D721Med (cell line): ENCODE results near the gene RASSF3.

Experiments used
- DNase-seq: peaks from one replicate; pipeline ENCODE4 v3.0.0; 2011; ENCODE audit warnings: low spot score; ENCODE audit not compliant: insufficient read length
- FAIRE-seq: peaks from 2 replicates; lab custom pipeline; 2011; peaks lifted over from hg19 to GRCh38; lab: Jason Lieb, UNC
- CTCF ChIP-seq: IDR thresholded peaks from 2 replicates; pipeline ENCODE4 v1.5.1; 2012; ENCODE audit warnings: mild to moderate bottlenecking, control low read depth; ENCODE audit not compliant: insufficient read depth; ENCODE audit errors: missing control alignments

RASSF3 gene

GRCh38 chr12:64745259-64745807, 135.0 kb downstream of the RASSF3 start:
- no peak for FAIRE-seq
- TF ChIP-seq CTCF, result no peak

GRCh38 chr12:64745980-64746379, 135.7 kb downstream of the RASSF3 start:
- FAIRE-seq (no peak), DNase-seq (no peak)
- TF ChIP-seq CTCF, result no peak

More at GRCh38 chr12:64745259-64745807, 135.0 kb downstream of the RASSF3 start:
- DNase-seq, result no peak

GRCh38 chr12:64746663-64747062, 136.4 kb downstream of the RASSF3 start:
- TF ChIP-seq CTCF, result no peak
- no peak for DNase-seq
- no peak for FAIRE-seq
